ENCODE measurements around the gene DNAJC6.
A peak's percentile ranks its signal among the peaks of the same experiment; 100 is the strongest.
"Not testable (repeated sequence)": the region's sequence is repeated elsewhere in the genome, so short reads cannot be mapped to it uniquely, and the experiment has no call there.

Gene DNAJC6

GRCh38 chr1:65309304-65310077 lies at the start of gene DNAJC6:
Gene DNAJC6 (plus strand): TSS chr1:65309543. CDS start chr1:65309746, 203 bp downstream.
- peak; percentile 69 for DNase-seq (ENCODE audit: low spot score)

GRCh38 chr1:65259816-65260215 lies 49.5 kb upstream of the DNAJC6 start:
- no peak for DNase-seq (ENCODE audit: low spot score)

GRCh38 chr1:65260851-65261473 lies 48.4 kb upstream of the DNAJC6 start:
- no peak for DNase-seq (ENCODE audit: low spot score)

- DNase-seq (ENCODE audit: low spot score) = no peak
Measured at GRCh38 chr1:65263286-65263685, 46.1 kb upstream of the DNAJC6 start.

GRCh38 chr1:65264197-65264929 lies 45.0 kb upstream of the DNAJC6 start:
- DNase-seq (ENCODE audit: low spot score) = peak; percentile 28

GRCh38 chr1:65265296-65265650 lies 44.1 kb upstream of the DNAJC6 start:
- DNase-seq (ENCODE audit: low spot score) = no peak

GRCh38 chr1:65265651-65266351 lies 43.5 kb upstream of the DNAJC6 start:
- DNase-seq (ENCODE audit: low spot score) = peak; percentile 57

GRCh38 chr1:65266476-65266875 lies 42.9 kb upstream of the DNAJC6 start:
- no peak for DNase-seq (ENCODE audit: low spot score)

- no peak for DNase-seq (ENCODE audit: low spot score)
Measured at GRCh38 chr1:65267271-65267670, 42.1 kb upstream of the DNAJC6 start.

- no peak for DNase-seq (ENCODE audit: low spot score)
Measured at GRCh38 chr1:65267683-65268082, 41.7 kb upstream of the DNAJC6 start.

GRCh38 chr1:65269612-65270011 lies 39.7 kb upstream of the DNAJC6 start:
- no peak for DNase-seq (ENCODE audit: low spot score)

GRCh38 chr1:65276197-65276939 lies 33.0 kb upstream of the DNAJC6 start:
- DNase-seq (ENCODE audit: low spot score) = no peak

GRCh38 chr1:65277605-65278347 lies 31.6 kb upstream of the DNAJC6 start:
- DNase-seq (ENCODE audit: low spot score) = no peak

- DNase-seq (ENCODE audit: low spot score) = no peak
Measured at GRCh38 chr1:65278376-65279069, 30.8 kb upstream of the DNAJC6 start.

- no peak for DNase-seq (ENCODE audit: low spot score)
Measured at GRCh38 chr1:65279070-65279779, 30.1 kb upstream of the DNAJC6 start.

GRCh38 chr1:65281846-65282245 lies 27.5 kb upstream of the DNAJC6 start:
- no peak for DNase-seq (ENCODE audit: low spot score)

- DNase-seq (ENCODE audit: low spot score) = no peak
Measured at GRCh38 chr1:65284229-65284628, 25.1 kb upstream of the DNAJC6 start.

GRCh38 chr1:65289449-65289848 lies 19.9 kb upstream of the DNAJC6 start:
- no peak for DNase-seq (ENCODE audit: low spot score)

GRCh38 chr1:65291818-65292217 lies 17.5 kb upstream of the DNAJC6 start:
- not testable (repeated sequence) for DNase-seq (ENCODE audit: low spot score)
